GM04503 (cell line): Measurements from ENCODE around the gene TRMT6.

Experiments
- DNase-seq: peaks from one replicate; pipeline ENCODE4 v3.0.0-alpha.2; 2012; ENCODE audit warnings: low read depth

TRMT6 gene

DNA sequence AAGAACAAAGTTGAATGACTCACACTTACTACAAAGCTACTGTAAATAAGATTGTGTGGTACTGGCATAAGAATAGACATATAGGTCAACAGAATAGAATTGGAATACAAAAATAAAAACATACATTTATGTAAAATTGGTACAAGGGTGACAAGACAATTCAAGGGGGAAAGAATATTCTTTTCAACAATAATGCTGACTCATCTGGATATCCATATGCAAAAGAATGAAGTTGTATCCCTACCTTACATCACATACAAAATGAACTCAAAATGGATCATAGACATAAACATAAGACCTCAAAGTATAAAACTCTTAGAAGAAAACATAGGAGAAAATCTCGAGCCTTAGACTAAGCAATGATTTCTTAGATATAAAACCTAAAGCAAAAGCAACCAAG lies 50.9 kb downstream of the TRMT6 start:
- DNase-seq, result no peak

DNA sequence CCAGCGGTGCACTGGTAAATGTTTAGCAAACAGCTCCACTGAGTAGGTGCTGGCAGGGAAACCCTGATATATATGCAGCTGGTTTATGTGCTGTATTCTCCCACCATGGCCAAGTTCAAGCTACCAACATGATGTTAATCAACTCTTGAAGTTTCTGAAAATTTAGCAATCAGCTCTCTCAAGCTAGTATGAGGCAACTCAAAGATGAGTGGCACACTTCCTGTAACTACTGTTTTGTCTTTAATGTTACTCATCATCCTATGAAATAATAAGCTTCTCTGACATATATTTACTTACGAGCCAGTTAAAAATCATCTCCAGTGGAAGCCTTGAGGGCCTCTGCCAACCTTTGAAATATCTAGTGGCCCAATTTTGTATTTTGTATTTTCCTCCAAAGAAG lies 54.7 kb downstream of the TRMT6 start:
- DNase-seq, result no peak

DNA sequence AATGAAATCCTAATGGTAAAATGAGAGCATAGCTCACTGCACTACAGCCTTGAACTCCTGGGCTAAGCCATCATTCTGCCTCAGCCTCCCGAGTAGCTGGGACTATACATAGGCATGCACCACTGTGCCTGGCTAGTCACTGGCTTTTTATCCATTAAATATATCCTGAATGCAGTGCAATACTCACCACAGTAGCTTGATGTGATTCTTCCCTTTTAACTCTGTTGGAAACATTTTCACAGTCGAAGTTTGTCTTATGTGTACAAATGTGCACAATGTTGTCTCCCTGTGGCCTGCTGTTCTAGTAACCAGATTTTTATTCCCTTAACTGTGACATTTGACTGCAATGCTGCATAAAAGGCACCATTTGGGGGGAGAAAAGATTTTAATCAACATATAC lies 56.7 kb downstream of the TRMT6 start:
- DNase-seq, result no peak

DNA sequence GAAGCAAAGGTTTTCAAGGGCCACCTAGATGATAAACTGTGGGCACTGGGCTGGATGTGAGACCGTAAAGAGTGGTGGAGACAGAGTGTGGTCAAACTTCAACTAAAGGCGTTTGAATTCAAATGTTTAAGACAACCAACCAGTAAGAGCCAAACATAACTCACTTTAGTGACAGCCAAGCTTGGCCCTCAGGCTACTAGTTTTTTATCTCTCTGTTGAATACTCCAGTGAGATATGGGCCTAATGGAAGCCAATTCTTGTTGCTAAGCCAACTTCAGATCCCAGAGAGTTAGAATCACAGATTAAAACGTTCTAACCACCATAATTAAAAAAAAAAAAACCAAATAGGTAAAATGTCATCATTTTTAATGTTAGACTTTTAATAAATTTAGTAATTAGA lies 57.3 kb downstream of the TRMT6 start:
- no peak for DNase-seq

DNA sequence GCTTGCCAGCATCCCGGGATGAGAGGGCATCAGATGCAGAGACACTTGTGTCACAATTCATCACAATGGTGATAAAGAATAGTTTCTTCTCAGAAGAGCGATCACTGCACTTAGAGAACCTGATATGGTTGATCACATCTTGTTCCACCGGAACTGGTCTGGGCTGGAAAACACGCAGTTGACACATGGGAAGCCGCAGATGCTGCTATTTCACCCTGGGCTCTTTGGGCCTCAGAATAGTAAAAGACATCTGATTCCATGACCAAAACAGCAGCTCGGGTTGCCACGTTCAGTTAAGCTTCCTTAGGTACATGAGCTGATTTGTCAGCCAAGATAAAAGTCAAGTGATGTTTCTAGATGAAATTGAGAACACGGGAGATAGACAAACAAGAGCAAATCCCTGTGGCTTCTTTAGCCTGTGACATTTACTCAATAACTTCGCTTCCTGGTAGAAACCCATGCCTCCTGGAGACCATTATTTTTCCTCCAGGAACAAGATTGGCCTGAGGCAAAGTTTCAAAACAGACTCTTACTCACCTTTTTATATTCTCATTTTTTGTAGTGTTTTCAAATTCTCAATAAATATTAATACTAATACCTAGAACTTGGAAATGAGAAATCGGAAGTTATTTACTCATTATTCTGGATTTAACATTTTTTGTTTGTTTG lies 59.4 kb downstream of the TRMT6 start:
- no peak for DNase-seq

DNA sequence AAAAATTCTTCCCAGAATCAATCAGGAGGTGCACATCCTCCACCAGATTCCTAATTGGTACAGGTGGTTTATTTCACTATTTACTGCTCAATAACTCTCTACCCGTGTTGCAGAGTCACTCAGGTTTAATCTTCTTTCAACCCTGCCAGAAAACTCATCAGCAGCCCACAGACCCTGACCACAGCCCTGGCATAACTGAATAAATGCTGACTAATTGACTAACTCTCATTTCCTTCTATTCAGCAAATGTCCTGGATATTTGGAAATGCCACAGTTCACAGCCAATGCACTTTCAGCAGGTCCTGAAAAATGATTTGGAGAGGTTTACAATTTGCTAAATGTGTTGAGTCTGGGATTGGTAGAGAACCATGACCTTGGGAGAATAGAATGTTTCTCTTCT lies 62.3 kb downstream of the TRMT6 start:
- DNase-seq, result no peak

DNA sequence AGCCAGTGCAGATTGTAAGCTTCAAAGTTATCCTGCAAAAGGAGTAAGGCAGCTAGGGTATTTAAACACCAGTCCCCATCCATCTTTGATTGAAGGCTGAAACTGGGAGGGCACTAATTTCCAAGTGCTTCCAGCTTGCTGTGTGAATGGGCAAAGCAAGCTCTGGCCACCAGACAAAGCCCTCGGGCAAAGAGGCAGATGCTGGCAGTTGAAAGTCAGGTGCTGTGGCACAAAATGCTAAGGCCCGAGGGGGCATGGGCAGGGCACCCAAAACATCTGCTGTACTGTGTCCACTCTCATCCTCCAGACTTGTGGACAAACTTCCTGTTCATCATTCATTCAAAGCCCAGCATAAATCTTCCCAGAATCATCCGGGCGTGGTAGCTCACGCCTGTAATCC lies 62.9 kb downstream of the TRMT6 start:
- DNase-seq, result no peak
